ENCODE measurements around the gene UPF2.
A peak's percentile ranks its signal among the peaks of the same experiment; 100 is the strongest.
"Not testable (repeated sequence)": the region's sequence is repeated elsewhere in the genome, so short reads cannot be mapped to it uniquely, and the experiment has no call there.

Gene UPF2, protein sequence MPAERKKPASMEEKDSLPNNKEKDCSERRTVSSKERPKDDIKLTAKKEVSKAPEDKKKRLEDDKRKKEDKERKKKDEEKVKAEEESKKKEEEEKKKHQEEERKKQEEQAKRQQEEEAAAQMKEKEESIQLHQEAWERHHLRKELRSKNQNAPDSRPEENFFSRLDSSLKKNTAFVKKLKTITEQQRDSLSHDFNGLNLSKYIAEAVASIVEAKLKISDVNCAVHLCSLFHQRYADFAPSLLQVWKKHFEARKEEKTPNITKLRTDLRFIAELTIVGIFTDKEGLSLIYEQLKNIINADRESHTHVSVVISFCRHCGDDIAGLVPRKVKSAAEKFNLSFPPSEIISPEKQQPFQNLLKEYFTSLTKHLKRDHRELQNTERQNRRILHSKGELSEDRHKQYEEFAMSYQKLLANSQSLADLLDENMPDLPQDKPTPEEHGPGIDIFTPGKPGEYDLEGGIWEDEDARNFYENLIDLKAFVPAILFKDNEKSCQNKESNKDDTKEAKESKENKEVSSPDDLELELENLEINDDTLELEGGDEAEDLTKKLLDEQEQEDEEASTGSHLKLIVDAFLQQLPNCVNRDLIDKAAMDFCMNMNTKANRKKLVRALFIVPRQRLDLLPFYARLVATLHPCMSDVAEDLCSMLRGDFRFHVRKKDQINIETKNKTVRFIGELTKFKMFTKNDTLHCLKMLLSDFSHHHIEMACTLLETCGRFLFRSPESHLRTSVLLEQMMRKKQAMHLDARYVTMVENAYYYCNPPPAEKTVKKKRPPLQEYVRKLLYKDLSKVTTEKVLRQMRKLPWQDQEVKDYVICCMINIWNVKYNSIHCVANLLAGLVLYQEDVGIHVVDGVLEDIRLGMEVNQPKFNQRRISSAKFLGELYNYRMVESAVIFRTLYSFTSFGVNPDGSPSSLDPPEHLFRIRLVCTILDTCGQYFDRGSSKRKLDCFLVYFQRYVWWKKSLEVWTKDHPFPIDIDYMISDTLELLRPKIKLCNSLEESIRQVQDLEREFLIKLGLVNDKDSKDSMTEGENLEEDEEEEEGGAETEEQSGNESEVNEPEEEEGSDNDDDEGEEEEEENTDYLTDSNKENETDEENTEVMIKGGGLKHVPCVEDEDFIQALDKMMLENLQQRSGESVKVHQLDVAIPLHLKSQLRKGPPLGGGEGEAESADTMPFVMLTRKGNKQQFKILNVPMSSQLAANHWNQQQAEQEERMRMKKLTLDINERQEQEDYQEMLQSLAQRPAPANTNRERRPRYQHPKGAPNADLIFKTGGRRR

DNA sequence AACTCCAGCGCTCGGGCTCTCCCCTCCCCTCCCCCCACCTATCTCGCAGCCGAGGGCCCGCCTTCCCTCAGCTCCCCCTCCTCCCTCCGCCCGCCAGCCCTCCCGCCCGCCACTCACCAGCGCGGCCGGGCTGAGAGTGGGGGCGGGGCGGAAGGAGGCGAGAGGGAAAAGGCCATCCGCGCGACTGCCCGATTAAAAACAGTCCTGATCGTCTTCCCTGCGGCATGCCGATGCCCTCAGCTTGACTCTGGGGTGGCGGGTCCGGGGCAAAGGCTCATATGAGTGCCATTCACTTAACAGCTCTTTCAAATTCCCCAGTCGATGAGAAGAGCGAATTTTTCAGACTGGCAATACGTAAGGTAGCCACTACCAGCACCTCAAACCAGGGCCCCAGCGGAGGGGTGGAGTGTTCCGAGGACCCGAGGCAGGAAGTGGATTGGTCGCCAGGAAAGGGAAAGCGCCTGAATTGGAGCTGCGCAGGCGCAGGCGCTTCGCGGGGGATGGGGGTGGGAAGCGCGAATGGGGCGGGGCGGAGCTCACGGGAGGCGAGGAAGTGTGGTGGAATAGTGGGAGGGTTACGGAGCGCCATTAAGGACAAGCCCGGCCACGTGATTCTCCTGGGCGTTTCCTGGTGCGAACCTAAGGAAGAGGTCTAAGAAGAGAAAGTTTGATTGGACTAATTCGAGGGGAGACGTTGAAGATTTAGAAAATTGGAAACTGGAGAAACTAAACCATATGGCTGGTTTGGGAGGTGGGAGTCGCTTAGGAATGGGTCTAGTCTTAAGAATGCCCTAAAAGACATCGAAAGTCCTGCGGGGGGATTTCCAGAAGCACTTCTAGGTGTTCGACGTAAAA is at the start of gene UPF2:
TSS of gene UPF2 (minus strand) at position 13 of the 855 bp plus-strand sequence. CDS start 7,386 bp downstream, outside the sequence.
- FAIRE-seq: peak; percentile 68

DNA sequence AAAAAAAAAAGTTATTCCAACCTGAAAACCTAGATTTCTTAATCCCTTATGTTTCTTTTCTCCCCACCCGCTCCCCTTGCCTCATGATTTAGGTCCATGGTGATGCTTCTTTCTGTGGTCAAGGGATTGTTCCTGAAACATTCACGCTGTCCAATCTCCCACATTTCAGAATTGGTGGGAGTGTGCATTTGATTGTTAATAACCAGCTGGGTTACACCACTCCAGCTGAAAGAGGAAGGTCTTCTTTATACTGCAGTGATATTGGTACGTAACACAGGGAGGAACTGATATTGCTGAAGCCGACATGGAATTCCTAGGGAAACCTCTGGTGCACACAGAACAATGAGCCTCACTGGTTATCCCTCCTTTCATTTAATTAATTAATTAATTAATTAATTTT is 48.8 kb upstream of the UPF2 start:
- no peak for FAIRE-seq

DNA sequence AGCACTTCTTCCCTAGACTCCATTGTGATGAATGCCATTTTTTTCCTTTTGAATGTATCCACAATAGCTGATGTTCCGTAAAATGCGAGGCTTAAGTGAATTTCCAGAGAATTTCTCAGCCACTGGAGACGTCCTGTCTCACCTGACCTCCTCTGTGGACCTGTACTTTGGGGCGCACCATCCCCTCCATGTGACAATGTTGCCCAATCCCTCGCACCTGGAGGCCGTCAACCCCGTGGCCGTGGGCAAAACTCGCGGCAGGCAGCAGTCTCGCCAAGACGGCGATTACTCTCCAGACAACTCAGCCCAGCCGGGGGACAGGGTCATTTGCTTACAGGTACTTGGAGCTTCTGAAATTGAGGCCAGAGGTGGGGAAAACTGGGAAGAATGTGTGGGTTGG is 46.3 kb upstream of the UPF2 start:
- FAIRE-seq: no peak

DNA sequence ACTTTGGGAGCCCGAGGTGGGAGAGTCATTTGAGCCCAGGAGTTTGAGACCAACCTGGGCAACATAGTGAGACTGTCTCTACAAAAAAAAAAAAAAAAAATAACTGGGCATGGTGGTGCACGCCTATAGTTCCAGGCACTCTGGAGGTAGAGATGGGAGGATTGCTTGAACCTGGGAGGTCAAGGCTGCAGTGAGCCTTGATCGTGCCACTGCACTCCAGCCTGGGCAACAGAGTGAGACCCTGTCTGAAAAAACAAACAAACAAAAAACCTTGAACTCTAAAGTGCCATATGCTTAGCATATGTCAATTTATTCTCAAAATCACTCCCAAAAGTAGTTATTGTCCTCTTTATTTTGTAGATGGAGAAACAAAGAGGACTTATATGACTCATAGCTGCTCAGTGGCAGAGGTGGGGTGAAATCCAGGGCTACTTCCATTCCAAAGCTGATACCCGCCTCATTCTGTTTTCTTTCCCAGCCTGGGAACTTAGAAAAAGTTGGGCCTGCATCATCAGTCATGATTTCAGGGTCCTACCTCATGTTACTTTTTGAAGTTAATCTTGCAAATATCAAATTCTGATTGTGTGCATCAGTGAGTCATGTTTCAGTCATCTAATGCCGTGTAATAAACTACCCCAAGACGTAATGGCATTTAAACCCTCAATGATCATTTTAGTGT is 39.4 kb upstream of the UPF2 start:
- FAIRE-seq: no peak

DNA sequence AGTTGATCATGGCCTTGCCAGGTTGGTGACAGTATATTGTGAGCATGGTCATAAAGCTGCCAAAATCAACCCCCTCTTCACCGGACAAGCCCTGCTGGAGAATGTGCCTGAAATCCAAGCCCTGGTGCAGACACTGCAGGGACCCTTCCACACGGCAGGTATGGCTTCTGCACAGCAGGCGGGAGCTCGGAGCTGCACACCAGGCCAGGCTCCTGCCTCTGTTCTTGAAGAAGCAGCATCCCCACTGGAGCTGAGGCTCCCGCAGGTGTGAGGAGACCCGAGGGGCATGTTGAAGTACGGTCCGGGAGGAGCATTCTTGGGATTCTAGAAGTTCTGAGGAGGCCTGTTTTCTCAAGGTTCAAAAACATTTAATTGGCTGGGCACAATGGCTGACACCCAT is 38.9 kb upstream of the UPF2 start:
- FAIRE-seq: no peak

DNA sequence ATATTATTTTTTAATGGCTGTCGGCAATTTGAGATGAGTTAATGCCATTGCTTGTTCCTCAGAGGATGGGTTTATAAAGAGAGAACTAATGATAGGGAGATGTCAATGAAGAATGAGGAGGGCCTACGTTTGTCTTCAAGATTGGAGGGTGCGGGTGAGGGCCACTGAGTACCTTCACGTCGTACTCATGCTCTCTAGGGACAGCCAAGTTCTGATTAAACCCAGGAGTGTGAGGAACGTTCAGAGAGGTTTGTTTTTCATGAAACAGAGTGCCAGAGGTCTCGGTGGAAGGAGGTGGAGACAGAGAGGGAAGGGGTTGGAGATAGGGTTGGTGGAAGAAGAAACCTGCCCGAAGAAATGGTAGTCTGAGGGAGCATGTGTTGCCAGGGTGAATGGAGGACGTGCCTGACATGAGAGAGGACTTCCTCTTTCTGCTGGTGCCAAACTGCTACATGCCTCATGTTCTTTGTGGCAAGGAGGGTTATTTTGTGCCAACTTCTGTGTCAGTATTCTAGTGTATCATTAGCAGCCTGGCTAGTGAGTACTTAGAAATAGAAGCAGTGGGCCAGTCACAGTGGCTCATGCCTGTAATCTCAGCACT is 35.1 kb upstream of the UPF2 start:
- FAIRE-seq: no peak

DNA sequence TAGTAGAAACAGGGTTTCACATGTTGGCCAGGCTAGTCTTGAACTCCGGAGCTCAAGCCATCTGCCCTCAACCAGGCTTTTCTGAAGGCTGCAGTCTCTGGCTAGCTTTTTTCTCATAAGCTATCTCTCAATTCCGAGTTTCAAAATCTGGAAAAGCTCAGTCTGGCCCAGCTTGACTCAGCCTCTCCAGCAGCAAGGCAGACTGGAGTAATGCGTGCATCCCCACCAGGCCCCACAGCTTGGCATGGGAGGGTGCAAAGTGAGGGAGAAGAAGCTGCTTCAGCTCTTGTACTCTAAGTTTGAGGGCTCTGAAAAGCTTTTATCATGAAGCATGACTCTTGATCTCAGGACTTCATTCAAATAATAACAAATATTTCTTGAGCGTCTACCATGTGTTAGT is 30.9 kb upstream of the UPF2 start:
- no peak for FAIRE-seq

DNA sequence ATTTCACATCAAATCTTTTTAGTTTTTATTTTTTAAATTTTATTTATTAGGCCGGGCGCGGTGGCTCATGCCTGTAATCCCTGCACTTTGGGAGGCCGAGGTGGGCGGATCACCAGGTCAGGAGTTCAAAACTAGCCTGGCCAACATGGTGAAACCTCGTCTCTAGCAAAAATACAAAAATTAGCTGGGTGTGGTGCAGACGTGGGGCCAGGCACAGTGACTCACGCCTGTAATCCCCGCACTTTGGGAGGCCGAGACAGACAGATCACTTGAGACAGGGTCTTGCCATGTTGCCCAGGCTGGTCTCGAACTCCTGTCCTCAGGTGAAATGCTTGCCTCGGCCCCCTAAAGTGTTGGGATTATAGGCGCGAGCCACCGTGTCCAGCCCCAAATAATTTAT is 28.8 kb upstream of the UPF2 start:
- FAIRE-seq: not testable (repeated sequence)

DNA sequence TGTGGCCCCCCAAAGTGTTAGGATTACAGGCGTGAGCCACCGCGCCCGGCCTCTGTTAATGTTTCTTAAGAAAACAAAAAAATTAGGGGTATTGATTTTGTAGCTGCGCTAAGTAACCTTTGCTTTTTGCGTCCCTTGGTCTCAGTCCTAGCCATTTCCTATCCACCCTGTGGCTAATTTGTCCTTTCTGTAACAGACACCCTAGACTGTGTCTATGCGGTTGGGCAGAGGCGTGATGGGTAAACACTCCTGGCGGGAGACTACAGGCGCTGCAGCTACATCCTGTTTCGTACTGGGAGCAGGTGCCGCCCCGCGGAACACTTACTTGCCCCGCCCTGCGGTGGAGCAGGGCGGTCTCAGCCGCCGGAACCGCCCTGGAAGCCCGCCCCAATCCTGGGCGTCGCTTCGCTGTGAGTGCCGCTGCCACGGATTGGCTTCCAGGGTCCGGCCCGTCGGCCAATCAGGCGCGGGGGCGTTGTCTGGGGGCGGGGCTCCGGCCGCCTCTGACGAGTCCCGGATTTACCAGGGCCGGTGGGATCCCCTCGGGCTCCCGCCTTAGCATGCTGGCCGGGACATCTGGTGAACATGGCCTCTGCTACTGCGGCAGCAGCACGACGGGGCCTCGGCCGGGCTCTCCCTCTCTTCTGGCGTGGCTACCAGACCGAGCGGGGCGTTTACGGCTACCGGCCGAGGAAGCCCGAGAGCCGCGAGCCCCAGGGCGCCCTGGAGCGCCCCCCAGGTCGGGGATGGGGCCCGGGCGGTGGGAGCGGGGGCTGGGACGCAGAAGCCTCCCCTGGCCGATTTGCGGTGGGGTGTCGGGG is 26.1 kb upstream of the UPF2 start, which contains the start of gene DHTKD1:
TSS of gene DHTKD1 (plus strand) at position 506 of the 821 bp plus-strand sequence. CDS start at position 586, 80 bp downstream.
- peak; percentile 80 for FAIRE-seq

DNA sequence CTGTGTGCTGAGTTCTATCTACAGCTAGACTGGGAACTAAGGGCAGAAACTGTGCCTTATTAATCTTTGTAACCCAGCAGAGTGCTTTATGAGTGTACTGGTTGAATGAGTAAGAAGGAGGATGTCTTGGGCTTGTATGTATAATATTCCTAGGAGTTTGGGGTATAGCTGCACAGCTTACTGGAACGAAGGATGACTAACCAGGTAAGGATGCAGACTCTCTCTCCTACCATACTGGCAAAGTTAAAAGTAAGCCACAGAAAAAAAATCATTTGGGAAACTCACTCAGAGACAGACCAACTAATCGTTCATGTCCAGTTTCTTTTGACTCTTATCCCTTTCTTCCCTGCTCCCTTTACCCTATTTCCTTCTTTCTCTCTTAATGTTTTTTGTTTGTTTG is 24.7 kb upstream of the UPF2 start:
- no peak for FAIRE-seq

DNA sequence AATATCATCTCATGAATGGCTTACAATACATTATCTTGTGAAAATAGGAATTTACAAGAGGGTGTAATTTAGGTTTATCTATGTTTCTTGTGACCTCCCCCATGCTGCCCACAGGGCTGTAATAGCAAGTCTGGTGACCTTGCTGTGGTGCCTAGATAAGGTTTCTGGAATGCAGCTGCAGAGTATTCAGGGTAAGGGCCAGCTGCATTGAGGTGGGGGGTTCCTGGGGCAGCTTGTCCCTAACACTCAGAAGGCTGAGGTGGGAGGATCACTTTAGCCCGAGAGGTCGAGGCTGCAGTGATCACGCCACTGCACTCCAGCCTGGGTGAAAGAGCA is 20.8 kb upstream of the UPF2 start:
- FAIRE-seq: no peak

DNA sequence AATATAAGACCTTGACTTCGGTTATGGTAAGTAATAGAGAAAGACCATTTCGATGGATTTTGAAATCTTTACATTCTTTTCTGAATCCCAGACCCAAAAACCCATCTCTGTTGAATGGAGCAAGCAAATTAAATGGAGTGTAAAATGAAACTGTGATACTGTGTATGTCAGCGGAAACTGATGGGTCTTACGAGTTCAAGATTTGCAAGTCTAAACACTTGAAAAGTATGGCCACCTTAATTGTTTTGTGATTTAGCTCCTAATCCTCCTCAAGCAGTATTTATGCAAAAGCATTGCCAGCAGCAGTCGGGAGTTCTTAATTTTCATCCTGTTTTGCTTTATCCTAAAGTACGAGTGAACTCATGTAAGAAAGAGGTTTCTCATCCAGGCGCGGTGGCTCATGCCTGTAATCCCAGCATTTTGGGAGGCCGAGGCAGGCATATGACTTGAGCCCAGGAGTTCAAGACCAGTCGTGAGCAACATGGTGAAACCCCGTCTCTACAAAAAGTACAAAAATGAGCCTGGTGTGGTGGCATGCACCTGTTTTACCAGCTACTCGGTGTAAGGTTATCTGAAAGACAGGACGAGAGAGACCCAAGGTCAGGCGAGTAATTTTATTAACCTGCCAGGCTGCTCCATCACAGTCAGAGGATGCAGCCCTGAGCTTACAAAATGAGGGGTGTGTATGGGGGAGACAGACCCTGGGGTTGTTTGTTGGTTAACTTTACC is 20.3 kb upstream of the UPF2 start:
- no peak for FAIRE-seq

DNA sequence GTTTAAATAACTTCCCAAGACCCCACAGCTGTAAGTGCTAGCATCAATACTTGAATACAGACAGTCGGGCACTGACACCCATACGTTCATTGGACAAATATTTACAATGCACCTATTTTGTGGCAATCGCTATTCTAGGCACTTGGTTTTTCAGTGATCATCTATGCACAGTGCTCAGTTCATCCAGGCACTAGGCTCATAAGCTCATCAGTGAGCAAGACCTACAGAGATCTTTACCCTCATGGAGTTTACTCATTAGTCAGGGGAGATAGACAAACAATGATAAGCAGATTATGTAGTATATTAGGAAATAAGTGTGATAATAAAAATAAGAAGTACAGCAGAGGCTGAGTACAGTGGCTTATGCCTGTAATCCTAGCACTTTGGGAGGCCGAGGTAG is 18.5 kb upstream of the UPF2 start:
- FAIRE-seq: no peak

DNA sequence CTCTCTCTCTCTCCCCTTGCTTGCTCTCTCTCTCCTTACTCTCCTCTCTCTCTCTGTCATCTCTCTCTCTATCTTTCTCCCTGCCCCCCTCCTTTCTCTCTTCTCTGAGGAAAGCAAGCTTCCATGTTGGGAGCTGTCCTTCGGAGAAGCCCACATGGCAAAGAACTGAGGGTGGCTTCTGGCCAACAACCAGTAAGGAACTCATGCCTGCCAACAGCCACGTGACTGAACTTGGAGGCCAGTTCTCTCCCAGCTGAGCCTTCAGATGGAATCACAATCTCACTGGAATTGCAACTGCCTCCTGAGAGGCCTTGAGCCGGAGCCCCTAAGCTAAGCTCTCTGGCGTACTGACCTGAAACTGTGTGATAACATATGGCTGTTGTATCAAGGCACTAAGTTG is 14.1 kb upstream of the UPF2 start:
- no peak for FAIRE-seq

DNA sequence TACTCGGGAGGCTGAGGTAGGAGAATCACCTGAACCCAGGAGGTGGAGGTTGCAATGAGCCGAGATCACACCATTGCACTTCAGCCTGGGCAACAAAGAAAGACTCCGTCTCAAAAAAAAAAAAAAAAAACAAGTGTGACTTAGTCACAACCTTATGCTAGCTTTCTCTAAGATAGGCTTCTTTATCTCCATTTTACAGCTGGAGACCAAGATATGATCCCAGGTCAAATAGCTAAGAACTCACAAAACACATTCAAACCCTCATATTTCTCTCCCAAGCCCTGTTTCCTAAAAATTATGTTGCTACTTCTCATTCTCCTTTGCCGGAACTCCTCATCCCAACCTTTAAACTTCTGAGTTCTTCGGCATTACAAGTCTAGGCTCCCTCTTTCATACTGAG is 13.1 kb upstream of the UPF2 start:
- no peak for FAIRE-seq

DNA sequence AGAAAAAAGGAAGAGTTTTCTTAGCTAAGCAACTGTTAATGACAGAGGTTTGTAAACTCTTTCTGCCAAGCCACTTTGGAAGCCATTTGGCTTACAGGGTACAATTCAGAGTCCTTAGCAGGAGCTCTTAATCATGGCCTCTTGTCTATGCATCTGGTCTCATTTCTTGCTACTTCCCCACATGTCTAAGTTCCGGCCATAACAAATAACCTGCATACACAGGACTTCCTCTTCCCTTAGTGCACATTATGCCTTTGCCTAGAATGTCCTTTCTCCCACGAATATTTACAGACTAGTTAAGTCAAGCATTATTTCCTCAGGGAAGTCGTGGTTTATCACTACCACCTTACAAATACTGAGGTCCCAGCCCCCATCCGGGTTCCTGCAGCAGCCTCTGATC is 8.6 kb upstream of the UPF2 start:
- no peak for FAIRE-seq

DNA sequence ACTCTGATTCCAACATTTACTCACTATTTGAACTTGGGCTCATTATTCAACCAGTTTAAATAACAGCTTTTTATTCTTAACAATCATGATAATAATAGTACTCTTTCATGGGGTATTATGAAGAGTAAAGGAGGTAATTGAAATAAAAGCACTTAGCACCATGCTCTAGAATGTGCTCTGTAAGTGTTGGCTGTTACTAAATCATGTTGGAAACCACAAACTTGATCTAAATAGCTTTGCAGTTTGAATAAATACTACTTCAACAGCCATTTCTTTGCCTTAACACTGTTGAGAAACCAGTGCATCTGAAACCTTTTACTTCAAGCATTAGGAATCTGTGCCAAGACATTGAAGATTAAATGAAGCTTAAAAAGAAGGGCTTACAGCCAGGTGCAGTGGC is 7.9 kb upstream of the UPF2 start:
- FAIRE-seq: no peak

DNA sequence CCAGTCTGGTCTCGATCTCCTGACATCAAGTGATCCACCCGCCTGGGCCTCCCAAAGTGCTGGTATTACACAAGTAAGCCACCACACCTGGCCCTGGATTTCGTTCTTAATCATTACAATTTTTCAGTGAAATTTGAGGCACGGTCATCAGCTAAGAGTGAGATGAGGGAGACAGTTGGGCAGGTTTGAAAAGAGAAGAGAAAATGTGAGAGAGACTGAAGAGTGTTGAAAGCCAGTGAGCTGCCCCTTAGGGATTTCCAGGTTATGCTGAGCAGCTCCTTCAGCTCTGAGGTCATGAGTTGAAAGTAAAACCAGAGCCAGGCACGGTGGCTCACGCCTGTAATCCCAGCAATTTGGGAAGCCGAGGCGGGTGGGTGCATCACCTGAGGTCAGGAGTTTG is 5.9 kb upstream of the UPF2 start:
- FAIRE-seq: no peak

DNA sequence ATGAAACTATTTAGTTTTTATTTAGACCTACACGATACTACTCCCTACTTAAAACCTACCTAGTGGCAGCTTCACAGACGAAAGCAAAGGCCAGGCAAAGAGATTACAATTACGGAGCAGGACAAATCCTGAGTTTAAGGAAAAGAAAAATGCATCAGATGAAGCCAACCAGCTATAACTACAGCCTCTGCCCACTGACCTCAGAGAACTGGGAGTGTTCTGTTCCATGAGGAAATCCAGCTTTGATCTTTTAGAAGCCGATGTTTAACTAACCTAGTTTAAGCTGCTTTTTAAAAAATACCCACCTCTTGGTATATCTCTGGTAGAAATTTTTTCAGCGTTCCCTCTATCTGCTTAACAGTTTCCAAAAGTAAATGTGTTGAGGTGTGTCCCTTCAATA is 3.0 kb upstream of the UPF2 start:
- FAIRE-seq: no peak

DNA sequence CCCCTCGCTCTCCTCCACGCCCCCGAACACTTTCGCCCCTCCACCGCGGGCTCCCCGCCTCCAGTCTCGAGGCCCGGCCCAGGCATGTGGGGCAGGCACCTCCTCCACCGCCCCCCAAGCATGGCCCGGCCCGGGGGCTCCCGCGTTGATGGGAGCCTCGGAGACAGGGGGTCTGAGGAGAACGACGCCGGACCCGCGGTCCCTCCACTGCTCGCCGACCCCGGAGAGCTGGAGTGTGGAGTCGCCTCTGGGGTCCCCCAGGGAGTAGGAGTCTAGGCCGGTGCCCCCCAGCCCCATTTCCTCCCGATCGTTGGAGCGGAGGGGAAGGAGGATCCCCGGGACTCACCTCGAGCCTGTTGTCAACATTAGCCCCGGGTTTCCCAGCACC is 206 bp downstream of the UPF2 start:
- FAIRE-seq: no peak
